Stimulated activated CD8-positive, alpha-beta memory T cell treated with anti-CD3 and anti-CD28 coated beads, Interleukin-15, amount 100 ng/mL, for 24 hours (primary cell): ENCODE measurements around the gene PLPP2.

Experiments used
- DNase-seq: peaks from one replicate; pipeline ENCODE4 v3.0.0-alpha.2; 2020; ENCODE audit warnings: low read depth

Gene PLPP2

GRCh38 chr19:291006-291521, at the start of gene PLPP2:
TSS of gene PLPP2 (minus strand) at chr19:291403. CDS start at chr19:291336, 67 bp downstream.
- DNase-seq: no peak

GRCh38 chr19:340620-341385, 49.6 kb upstream of the PLPP2 start:
- DNase-seq: no peak

DNA sequence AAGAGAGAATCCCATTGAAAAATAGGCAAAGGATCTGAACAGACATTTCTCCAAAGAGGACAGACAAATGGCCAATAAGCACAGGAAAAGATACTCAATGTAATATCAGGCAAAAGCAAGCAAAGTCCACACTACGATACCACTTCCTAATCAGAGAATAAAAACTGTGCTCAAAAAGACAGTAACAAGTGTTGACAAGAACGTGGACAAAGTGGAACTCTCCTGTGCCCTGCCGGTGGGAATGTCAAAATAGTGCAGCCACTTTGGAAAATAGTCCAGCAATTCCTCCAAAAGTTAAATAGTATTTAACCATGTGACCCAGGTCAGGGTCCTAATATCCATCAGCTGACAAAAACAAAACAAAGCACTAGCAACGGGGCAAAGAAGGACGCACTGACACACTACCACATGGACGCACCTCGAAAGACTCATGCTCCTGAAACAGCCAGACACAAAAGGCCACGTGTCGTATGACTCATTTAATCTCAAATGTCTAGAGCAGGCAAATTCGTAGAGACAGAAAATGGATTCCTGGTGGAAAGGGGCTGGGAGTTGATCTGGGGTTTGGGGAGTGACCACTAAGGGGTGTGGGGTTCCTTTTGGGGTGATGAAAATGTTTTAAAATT, 48.2 kb upstream of the PLPP2 start:
- DNase-seq: no peak

GRCh38 chr19:338421-338820, 47.2 kb upstream of the PLPP2 start:
- no peak for DNase-seq

- DNase-seq: no peak
These were observed 44.9 kb upstream of the PLPP2 start for GRCh38 chr19:336067-336614.

DNA sequence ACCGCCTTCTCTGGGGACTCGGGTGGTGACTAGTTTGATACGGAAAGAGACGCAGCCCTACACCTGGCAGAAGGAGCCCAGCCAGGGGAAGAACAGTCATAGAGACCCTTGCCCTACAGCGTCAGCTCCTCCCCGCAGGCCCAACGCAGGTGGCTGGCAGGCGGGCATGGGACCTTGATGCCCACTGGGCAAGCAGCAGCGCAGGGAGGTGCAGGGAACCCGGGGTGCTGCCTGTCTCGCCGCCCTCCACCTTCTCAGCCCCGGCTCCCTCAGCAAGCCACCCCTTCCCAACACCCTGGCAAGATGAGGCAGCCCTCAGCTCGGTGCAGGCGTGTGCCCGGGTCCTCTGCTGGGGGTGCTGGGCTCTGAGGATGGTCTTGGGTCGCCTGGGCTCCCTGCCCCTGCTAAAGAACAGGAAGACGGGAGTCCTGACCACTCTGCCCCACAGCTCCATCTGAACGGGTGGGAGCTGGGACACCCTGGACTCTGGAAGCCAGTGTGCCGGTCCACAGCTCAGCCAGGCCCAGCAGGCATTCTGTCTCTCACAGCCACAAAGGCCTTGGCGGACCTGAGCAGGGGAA, 44.4 kb upstream of the PLPP2 start:
- no peak for DNase-seq

DNA sequence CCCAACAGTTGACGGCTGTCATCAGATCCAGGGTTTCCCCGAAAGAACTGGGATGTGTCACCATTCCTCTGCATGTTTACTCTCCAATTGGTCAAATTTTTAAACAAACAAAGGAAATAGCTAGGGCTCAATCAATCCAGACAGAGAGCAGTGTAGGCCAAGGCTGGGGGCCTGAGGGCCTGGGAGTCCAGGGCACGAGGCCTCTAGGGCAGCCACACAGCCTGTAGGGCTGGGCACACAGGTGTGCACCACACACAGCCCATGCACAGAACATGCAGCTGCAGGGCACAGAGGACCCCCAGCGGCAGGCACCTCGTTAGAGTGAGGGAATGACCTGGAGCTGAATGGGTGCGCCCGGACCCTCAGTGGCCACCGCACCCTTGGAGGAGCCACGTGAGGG, 43.9 kb upstream of the PLPP2 start:
- no peak for DNase-seq

DNA sequence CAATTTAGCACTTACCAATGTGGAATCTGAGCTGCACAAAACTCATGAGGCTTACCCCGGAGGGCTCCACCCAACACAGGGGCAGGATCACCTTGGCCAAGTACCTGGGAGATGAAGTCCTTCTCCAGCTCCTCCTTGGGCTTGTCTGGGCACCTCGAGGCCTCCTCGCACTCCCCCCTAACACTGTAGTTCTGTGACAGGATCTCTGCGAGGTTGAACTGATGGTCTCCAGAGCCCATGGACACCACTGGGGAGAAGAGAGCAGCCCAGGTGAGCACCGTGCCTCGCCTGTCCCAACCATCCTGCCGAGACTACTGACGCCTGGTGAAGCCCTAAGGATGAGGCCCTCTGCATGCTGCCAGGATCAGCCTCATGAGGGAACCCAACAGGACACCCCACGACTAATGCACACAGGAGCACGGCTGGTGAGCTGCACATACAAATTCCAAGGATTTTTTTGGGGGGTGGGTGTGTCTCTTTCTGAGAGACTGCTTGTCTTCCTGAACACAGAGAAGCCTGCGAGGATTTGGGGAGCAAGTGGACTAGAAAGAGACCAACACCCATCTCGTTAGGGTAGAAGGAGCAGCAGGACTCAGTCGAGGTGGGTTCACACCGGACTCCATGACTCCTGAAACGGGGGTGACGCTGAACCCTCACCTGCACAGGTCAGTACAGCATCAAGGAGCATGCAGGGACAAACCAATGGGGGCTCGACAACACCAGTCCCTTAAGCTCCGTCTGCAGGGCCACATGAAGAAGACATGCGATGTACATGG, 43.3 kb upstream of the PLPP2 start:
- no peak for DNase-seq

GRCh38 chr19:330503-330902, 39.3 kb upstream of the PLPP2 start:
- DNase-seq: no peak

DNA sequence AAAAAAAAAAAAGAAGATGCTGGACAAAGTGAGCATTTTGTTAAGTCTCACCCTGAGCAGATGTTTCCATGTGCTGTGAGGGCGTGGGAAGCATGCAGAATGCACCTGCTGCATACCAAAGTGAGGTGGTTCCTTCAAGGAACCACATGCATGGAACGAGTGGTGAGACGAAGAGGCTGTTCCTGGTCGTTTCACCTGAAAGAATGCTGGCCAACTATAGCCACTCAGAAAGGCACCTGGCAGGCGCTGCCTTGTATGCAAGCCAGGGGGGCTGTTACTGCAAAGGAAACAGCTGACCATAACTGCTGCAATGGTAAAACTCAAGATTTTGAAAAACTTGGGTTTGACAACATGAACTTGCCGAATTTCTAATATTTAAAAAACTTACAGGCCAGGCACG, 38.7 kb upstream of the PLPP2 start:
- DNase-seq: no peak

GRCh38 chr19:328025-328505, 36.9 kb upstream of the PLPP2 start:
- no peak for DNase-seq

DNA sequence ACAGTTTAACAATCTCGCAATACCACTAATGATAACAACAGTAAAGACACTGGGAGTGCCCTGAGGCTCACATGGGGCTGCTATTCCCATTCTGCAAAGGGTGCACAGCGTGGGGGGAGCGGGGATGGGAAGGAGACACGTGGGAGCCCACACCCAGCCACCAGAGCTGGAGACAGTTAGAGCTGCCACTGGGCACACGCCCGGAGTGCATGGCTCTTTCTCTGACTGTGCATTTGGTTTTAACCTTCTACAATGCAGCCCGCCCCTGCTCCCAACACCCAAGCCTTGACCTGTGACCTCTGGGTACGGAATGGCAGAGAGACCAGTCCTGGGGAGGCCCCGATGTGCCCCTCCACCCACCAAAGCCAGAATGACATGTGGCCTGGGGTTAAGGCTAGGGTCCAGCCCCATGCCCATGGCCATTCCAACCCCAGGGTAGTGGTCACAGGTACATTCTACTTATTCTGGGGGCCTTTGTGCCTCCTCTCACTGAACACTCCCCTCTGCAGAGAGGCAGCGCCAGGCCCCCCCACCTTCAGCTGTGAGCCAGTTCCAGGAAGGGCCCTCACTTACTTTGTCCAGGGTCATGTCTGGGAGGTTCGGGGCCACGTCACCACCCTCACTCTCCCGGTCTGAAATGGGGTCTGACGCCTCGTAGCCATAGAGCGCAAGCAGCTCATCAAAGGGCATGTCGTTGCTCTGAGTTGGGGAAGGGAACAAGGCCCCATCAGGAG, 36.3 kb upstream of the PLPP2 start:
- no peak for DNase-seq

DNA sequence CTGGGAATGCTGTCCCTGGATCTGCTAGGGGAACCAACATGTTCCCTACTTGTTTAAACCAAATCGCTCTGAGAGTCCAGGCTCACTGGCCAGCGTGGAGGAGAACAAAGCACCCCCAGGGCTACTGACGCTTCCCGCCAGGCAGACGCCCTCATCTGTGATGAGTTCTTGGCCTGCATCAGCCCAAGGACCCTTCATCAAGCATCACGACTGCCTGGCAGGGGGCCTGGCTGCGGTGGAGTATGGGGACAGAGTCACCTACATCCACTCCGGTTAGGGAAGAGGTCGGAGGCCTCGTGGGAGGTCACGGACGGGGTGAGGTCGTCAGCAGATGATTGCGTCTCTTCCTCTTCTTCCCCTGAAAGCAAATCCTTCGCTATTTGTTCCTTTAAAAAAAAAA, 35.7 kb upstream of the PLPP2 start:
- DNase-seq: no peak

- no peak for DNase-seq
These were observed 34.8 kb upstream of the PLPP2 start for GRCh38 chr19:325937-326565.

DNA sequence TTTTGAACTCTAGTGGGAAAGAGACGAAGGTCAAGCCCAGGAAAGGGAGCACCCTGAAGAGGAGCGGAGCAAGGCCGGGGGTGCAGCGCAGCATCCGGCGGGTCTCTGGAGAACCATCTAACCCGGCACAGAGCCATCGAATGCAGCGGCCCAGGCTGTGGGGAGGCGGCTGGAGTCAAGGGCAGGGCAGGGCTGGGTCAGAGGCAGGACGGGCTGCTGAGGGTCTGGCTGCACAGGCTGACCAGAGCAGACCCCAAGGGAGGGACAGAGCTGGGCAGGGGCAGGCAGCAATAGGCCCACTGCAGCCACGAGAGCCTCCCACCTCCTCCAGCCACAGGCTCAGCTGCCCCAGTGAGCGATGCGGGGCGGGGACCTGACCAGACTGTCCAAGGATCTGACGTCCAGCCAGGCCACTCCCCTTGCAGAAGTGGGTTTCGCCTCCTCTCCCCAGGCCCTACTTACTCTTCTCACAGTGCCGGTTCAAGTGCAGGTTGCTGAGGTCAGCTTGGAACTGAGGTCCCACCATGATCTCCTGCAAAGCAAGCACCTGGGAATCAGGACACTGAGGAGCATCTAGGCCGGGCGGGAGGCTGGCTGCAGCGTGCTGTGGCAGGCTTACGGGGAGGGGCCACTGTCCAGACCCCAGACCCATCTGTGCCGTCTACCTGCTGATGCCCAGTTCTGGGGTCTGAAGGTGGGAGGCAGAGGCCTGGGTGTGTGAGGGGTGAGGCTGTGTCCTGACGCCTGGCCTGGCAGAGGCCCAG, 34.2 kb upstream of the PLPP2 start:
- no peak for DNase-seq

DNA sequence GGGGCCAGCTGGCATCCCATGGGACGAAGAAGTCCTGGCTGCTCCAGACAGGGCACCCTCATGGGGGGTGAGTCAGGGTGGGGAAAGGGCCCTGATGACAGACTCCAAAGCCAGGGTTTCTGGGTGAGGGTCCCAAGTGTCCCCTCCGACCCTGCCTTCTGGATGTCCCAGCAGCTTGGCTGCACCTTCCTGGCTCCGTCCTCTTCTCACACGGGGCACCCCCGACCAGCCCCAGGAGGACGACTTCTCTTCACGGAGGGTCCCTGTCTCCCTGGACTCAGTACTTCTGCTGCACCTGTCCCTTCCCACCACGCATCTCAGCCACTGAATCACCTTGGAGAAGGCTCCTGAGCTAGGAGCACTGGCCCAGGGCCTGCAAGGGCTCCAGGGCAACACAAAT, 33.5 kb upstream of the PLPP2 start:
- DNase-seq: no peak

- DNase-seq: no peak
These were observed 31.4 kb upstream of the PLPP2 start for GRCh38 chr19:322616-323015.

- no peak for DNase-seq
These were observed 27.2 kb upstream of the PLPP2 start for GRCh38 chr19:318509-318774.

DNA sequence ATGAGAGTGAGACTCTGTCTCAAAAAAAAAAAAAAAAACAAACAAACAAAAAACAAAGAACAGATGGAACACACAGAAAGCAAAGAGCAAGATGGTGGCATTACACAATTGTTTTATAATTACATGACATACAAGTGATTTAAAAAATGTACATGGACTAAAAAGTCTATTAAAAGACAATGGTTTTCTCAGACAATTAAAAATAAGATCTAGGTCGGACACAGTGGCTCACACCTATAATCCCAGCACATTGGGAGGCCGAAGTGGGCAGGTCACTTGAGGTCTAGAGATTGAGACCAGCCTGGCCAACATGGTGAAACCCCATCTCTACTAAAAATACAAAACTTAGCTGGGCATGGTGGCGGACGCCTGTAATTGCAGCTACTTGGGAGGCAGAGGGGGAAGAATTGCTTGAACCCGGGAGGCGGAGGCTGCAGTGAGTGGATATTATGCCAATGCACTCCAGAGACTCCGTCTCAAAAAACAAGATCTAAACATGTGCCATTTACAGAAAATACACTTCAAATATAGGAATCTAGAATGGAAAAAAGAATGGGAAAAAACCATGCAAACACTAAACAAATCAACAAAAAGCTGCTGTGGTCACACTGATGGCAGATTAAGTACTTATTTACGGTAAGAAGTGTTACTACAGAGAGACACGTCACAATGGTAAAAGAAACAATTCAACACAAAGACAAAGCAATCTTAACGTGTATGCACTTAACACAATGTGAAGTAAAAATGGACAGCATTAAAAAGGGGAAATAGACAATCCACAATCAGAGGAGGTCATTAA, 26.7 kb upstream of the PLPP2 start:
- no peak for DNase-seq

DNA sequence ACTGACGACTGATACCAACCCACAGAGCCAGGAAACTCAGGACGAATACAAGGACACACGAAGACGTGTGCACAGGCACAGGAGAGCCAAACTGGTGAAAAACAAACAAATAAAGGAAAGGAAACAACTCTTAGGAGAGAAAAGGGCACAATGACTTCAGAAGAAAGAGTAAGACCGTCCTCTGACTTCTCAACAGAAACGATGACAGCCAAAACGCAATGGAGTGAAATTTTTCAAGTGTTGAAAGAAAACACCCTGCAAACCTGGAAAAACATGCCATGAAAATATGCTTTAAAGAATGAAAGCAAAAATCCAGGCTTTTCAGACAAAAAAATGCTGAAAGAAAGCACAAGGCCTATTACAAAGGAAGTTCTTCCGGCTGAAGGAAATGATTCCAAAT, 24.6 kb upstream of the PLPP2 start:
- no peak for DNase-seq
